Mesendoderm (in vitro differentiated cells): Measurements from ENCODE around the gene SPDYE18. TPM values are rescaled to one million over a fixed set of nuclear protein-coding genes. Genes with fewer than 3 reads are reported as not detected.
"Not testable (repeated sequence)": the region's sequence is repeated elsewhere in the genome, so short reads cannot be mapped to it uniquely, and the experiment has no call there.

ENCODE experiments used
- DNase-seq: peaks from one replicate; pipeline ENCODE4 v3.0.0; 2013
- H2AK5ac ChIP-seq: 2 replicates; pipeline ENCODE4 v1.6.1; 2013; ENCODE audit warnings: low read length, inconsistent platforms
- H2BK120ac ChIP-seq: 2 replicates; pipeline ENCODE4 v1.6.1; 2013; ENCODE audit warnings: low read depth, mild to moderate bottlenecking, low read length, moderate library complexity, mixed read lengths
- H2BK15ac ChIP-seq: replicated peaks from 2 replicates; pipeline ENCODE4 v1.6.1; 2013; ENCODE audit warnings: low read depth, mild to moderate bottlenecking, moderate library complexity
- H2BK5ac ChIP-seq: 2 replicates; pipeline ENCODE4 v1.6.1; 2013; ENCODE audit warnings: low read length, inconsistent platforms
- H3K18ac ChIP-seq: 2 replicates; pipeline ENCODE4 v1.6.1; 2013; ENCODE audit warnings: mild to moderate bottlenecking, low read length, mixed read lengths
- H3K23ac ChIP-seq: one replicate; pipeline ENCODE4 v1.6.1; 2013; ENCODE audit warnings: low read length
- H3K27ac ChIP-seq: 2 replicates; pipeline ENCODE4 v1.5.1; 2013; ENCODE audit warnings: low read depth, mild to moderate bottlenecking, inconsistent platforms, low read length, moderate library complexity
- H3K27me3 ChIP-seq: 2 replicates; pipeline ENCODE4 v1.6.1; 2013; ENCODE audit warnings: low read length, control low read depth, mild to moderate bottlenecking, inconsistent platforms; ENCODE audit not compliant: insufficient read depth, poor library complexity
- H3K36me3 ChIP-seq: 2 replicates; pipeline ENCODE4 v1.6.1; 2013; ENCODE audit warnings: low read length, inconsistent platforms; ENCODE audit not compliant: control insufficient read depth, insufficient read depth
- H3K4ac ChIP-seq: one replicate; pipeline ENCODE4 v1.6.1; 2013; ENCODE audit warnings: low read depth, mild to moderate bottlenecking, low read length, moderate library complexity
- H3K4me1 ChIP-seq: 2 replicates; pipeline ENCODE4 v1.6.1; 2013; ENCODE audit warnings: low read depth, low read length, inconsistent platforms; ENCODE audit not compliant: control insufficient read depth
- H3K4me2 ChIP-seq: 2 replicates; pipeline ENCODE4 v1.6.1; 2013; ENCODE audit warnings: low read length
- H3K4me3 ChIP-seq: 2 replicates; pipeline ENCODE4 v1.5.1; 2013; ENCODE audit warnings: mild to moderate bottlenecking, low read length
- H3K56ac ChIP-seq: one replicate; pipeline ENCODE4 v1.6.1; 2013; ENCODE audit warnings: low read length
- H3K79me1 ChIP-seq: 2 replicates; pipeline ENCODE4 v1.6.1; 2013; ENCODE audit warnings: low read length, inconsistent platforms
- H3K79me2 ChIP-seq: 2 replicates; pipeline ENCODE4 v1.6.1; 2013; ENCODE audit warnings: mild to moderate bottlenecking, low read length; ENCODE audit not compliant: control insufficient read depth, insufficient read depth
- H3K9ac ChIP-seq: 2 replicates; pipeline ENCODE4 v1.6.1; 2013; ENCODE audit warnings: low read length, inconsistent platforms
- H4K5ac ChIP-seq: one replicate; pipeline ENCODE4 v1.6.1; 2013; ENCODE audit warnings: low read length
- H4K8ac ChIP-seq: one replicate; pipeline ENCODE4 v1.6.1; 2013; ENCODE audit warnings: low read depth, mild to moderate bottlenecking, control low read depth, low read length, moderate library complexity
- WGBS: extraction: QIAGEN DNeasy Blood & Tissue Kit; methylation state at CpG from one replicate; pipeline ENCODE4 v1.1.7; 2013; ENCODE audit warnings: low lambda C conversion rate, missing lambda C conversion rate; ENCODE audit not compliant: insufficient coverage; ENCODE audit errors: extremely low coverage; 5-methylcytosine and 5-hydroxymethylcytosine counted together
- polyA plus RNA-seq, 2 experiments: library from polyadenylated mRNA; stranded (reverse); fragments of 200-250 nt; gene quantifications; one replicate each; pipeline ENCODE4 v1.2.3, GENCODE V29; 2013

The SPDYE18 gene, protein sequence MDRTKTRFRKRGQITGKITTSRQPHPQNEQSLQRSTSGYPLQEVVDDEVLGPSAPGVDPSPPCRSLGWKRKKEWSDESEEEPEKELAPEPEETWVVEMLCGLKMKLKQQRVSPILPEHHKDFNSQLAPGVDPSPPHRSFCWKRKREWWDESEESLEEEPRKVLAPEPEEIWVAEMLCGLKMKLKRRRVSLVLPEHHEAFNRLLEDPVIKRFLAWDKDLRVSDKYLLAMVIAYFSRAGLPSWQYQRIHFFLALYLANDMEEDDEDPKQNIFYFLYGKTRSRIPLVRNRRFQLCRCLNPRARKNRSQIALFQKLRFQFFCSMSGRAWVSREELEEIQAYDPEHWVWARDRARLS
- polyA plus RNA-seq (2013, experiment 1 of 2), result not detected
- polyA plus RNA-seq (2013, experiment 2 of 2), result not detected

DNA sequence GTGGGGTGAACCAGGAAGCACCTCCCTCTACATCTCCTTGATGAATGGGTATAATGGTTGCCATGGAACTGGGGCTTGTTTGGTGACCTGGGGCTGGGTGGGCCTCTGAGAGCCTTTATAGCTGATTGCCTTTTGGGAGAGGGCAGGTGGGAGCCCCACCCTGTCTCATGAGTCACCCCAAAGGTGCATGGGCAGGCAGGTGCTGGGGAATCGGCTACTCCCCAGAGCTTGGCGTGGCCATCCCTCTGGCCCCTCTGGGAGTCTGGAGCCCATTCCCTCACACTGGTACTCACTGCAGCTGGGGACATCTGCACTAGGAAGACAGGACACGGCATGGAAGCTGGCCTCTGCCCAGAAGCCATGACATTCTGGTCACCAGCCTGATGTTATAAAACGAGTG lies at the start of gene SPDYE18:
TSS of gene SPDYE18 (minus strand) at position 2 of the 400 bp plus-strand sequence. CDS start 2,046 bp downstream, outside the sequence.
- H3K9ac ChIP-seq, H3K27ac ChIP-seq: not testable (repeated sequence)

DNA sequence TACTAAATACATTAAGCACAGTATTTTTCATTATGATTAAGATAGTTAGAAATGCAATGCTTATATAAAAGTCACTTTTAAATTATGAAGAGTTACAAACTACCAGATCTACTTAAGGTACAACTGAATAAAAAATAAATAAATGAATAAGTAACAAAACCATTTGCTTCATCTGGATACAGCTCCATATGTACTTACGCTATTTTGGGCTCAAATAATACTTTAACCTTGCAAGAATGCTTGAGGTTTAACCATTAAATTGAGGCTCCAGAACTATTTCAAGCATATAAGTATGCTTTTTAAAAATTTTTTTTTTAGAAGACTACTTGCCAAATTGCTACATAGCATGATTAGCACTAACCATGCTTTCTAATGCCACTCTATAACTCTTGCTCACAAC lies 46.0 kb upstream of the SPDYE18 start:
- not testable (repeated sequence) for H3K79me1 ChIP-seq, H3K27ac ChIP-seq, H3K4me3 ChIP-seq, H3K4ac ChIP-seq, H3K9ac ChIP-seq, H3K4me1 ChIP-seq, H3K18ac ChIP-seq, H3K79me2 ChIP-seq, H3K27me3 ChIP-seq, H3K4me2 ChIP-seq, H3K36me3 ChIP-seq, H2BK15ac ChIP-seq, H3K56ac ChIP-seq, H3K23ac ChIP-seq, H2BK5ac ChIP-seq, H2BK120ac ChIP-seq, DNase-seq, H4K5ac ChIP-seq, H4K8ac ChIP-seq, H2AK5ac ChIP-seq
- WGBS, result no CpG with 5 or more reads among the region's 1 CpG

More for the DNA sequence above, at the start of gene SPDYE18:
- H2BK120ac ChIP-seq, DNase-seq, H3K4me3 ChIP-seq, H3K79me2 ChIP-seq, H4K5ac ChIP-seq, H3K79me1 ChIP-seq, H3K27me3 ChIP-seq, H3K23ac ChIP-seq, H3K4ac ChIP-seq, H2BK15ac ChIP-seq, H3K36me3 ChIP-seq, H3K56ac ChIP-seq, H3K18ac ChIP-seq, H3K4me1 ChIP-seq, H3K4me2 ChIP-seq, H4K8ac ChIP-seq, H2BK5ac ChIP-seq, H2AK5ac ChIP-seq: not testable (repeated sequence)
- no CpG with 5 or more reads among the region's 4 CpGs for WGBS

DNA sequence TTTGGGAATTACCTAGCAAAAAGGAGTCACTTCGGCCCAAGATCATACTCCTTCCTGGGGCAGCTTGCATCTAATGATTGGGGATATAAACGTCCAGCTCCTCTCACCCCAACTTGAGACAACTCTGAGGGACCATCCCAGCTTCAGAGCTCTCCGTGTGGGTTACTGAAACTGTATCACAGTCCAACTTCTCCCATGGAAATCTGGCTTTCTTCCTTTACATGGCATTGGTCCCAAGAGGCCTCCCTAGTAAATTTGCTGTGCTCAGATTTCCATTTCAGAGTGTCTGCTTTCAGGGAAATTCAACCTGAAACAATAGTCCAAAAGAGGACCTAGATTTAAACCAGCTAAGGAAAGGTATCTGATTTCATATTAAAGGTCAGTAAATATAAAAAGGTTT lies 45.3 kb upstream of the SPDYE18 start:
- H3K56ac ChIP-seq, H2AK5ac ChIP-seq, H3K36me3 ChIP-seq, H3K4ac ChIP-seq, H3K27ac ChIP-seq, H3K23ac ChIP-seq, H3K4me1 ChIP-seq, H3K79me2 ChIP-seq, H3K4me2 ChIP-seq, DNase-seq, H3K79me1 ChIP-seq, H4K5ac ChIP-seq, H2BK5ac ChIP-seq, H3K9ac ChIP-seq, H3K4me3 ChIP-seq, H3K27me3 ChIP-seq, H2BK15ac ChIP-seq, H3K18ac ChIP-seq, H2BK120ac ChIP-seq, H4K8ac ChIP-seq: not testable (repeated sequence)
- WGBS, result no CpG with 5 or more reads among the region's 3 CpGs

DNA sequence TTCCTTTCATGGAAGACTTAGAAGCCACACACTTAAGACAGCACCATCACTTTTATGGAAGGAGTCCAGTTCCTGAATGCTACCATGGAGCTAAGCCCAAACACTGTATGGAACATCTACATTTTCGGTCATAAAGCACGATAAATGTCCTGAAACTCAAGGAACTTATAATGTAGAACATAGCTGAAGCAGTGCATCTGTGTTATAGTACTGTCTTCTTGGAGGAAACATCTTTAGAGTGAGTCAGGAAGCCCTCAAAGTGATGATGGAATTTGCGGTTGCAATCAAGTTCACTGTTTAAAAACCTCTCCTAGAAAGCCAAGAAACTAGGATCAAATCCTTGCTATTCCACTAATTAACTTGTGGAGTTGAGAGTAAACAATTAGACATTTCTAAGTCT lies 43.5 kb upstream of the SPDYE18 start:
- not testable (repeated sequence) for H2BK120ac ChIP-seq, H3K36me3 ChIP-seq, H3K9ac ChIP-seq, H3K27me3 ChIP-seq, H3K79me2 ChIP-seq, H3K79me1 ChIP-seq, H2AK5ac ChIP-seq, H4K8ac ChIP-seq, H4K5ac ChIP-seq, H3K23ac ChIP-seq, H3K4me2 ChIP-seq, H2BK15ac ChIP-seq, H3K4me1 ChIP-seq, H3K18ac ChIP-seq, H3K27ac ChIP-seq, H3K4ac ChIP-seq, H3K4me3 ChIP-seq, H2BK5ac ChIP-seq, DNase-seq, H3K56ac ChIP-seq
- WGBS, result no CpG with 5 or more reads among the region's 3 CpGs

DNA sequence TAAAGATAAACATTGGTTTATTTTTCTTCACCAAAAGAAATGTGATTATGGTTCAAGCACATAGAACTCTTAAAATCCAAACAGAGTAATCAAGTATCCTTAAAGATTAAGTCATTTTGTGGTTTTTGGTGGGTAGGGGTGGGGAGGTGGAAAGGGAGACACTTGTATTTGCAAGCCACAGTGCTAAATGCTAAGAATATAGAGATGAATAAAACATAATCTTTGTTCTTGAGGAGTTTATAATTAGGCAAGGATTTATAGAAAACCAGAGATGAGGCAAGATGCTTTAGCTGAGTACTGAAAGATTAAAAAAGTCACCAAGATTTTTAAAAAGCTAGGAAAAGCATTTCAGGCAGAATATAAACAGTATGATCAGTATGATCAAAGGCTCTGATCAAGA lies 40.3 kb upstream of the SPDYE18 start:
- DNase-seq, H3K27ac ChIP-seq, H4K5ac ChIP-seq, H3K79me2 ChIP-seq, H3K4me2 ChIP-seq, H3K9ac ChIP-seq, H3K79me1 ChIP-seq, H3K18ac ChIP-seq, H4K8ac ChIP-seq, H3K4me3 ChIP-seq, H2BK120ac ChIP-seq, H3K27me3 ChIP-seq, H3K36me3 ChIP-seq, H3K56ac ChIP-seq, H3K4ac ChIP-seq, H3K23ac ChIP-seq, H3K4me1 ChIP-seq, H2BK5ac ChIP-seq, H2BK15ac ChIP-seq, H2AK5ac ChIP-seq: not testable (repeated sequence)

DNA sequence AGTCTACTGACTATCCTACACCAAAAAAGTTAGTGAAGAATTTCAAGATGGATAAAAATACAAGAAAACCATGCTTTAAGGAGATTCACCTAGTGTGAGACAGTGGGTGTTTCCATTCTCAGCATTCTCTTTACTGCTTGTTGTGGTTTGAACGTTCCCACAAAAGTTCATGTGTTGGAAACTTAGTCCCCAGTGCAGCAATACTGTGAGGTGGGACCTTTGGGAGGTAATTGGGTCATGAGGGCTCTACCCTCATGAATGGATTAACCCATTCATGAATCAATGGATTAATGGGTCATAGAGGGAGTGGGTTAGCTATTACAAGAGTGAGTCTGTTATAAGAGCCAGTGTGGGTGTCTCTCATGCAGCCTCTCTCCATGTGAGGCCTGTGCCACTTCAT lies 38.8 kb upstream of the SPDYE18 start:
- H3K79me1 ChIP-seq, H3K4me1 ChIP-seq, H3K56ac ChIP-seq, H3K18ac ChIP-seq, H3K27ac ChIP-seq, H4K8ac ChIP-seq, DNase-seq, H2AK5ac ChIP-seq, H3K4me3 ChIP-seq, H3K4ac ChIP-seq, H3K4me2 ChIP-seq, H2BK15ac ChIP-seq, H4K5ac ChIP-seq, H3K23ac ChIP-seq, H2BK120ac ChIP-seq, H3K79me2 ChIP-seq, H3K9ac ChIP-seq, H3K27me3 ChIP-seq, H3K36me3 ChIP-seq, H2BK5ac ChIP-seq: not testable (repeated sequence)
- WGBS, result no CpG with 5 or more reads among the region's 1 CpG
